ENCODE data around the gene CYB5R3.
"Not testable (repeated sequence)": the region's sequence is repeated elsewhere in the genome, so short reads cannot be mapped to it uniquely, and the experiment has no call there.

- not testable (repeated sequence) for TF ChIP-seq EZH2 (IDR thresholded peaks at IDR 0.05; ENCODE audit: borderline replicate concordance, low read depth, low read length, poor library complexity, severe bottlenecking); CTCF (conservative IDR thresholded peaks at IDR 0.05; ENCODE audit: low read depth, low read length)
Measured at GRCh38 chr22:42575996-42576574, 73.1 kb downstream of the CYB5R3 start.
